HT1080 (cell line): Measurements from ENCODE around the gene FAM171A1. TPM values are rescaled to one million over a fixed set of nuclear protein-coding genes. Genes with fewer than 3 reads are reported as not detected.

Experiments
- DNase-seq: peaks from one replicate; pipeline ENCODE4 v3.0.0-alpha.2; 2015; ENCODE audit warnings: low read depth
- total RNA-seq: library from RNA; depleted of rRNA; stranded (reverse); fragments of >200 nt; shearing (Covaris generic); gene quantifications from 2 replicates; pipeline ENCODE4 v1.2.3, GENCODE V29; 2014

FAM171A1 gene
- total RNA-seq, 1 experiment from 2014 or later: 41.3 TPM

DNA sequence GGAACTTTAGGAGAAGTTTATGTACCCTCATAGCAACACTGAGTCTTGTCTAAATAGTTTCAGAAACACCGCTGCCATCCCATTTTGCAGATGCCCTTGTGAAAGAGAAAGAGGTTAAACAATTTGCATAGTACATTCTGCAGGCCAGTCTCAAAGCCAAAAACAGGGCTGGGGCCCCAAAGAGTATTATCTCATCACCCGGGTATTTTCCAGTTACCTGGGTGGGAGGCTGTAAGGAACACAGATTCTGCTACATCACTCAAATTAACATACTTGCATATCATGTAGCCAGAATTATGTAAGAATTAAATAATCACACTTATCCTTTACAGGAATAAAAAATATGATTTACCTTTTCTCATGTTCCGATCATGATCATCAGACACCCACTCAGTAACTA is 3.1 kb upstream of the FAM171A1 start:
- DNase-seq: no peak

- DNase-seq: no peak
Observed at GRCh38 chr10:15373199-15373598, 2.1 kb upstream of the FAM171A1 start.

- DNase-seq: no peak
Observed at GRCh38 chr10:15370212-15370855, 755 bp downstream of the FAM171A1 start.

GRCh38 chr10:15369256-15370211 is 1.6 kb downstream of the FAM171A1 start:
- peak; percentile 18 for DNase-seq

DNA sequence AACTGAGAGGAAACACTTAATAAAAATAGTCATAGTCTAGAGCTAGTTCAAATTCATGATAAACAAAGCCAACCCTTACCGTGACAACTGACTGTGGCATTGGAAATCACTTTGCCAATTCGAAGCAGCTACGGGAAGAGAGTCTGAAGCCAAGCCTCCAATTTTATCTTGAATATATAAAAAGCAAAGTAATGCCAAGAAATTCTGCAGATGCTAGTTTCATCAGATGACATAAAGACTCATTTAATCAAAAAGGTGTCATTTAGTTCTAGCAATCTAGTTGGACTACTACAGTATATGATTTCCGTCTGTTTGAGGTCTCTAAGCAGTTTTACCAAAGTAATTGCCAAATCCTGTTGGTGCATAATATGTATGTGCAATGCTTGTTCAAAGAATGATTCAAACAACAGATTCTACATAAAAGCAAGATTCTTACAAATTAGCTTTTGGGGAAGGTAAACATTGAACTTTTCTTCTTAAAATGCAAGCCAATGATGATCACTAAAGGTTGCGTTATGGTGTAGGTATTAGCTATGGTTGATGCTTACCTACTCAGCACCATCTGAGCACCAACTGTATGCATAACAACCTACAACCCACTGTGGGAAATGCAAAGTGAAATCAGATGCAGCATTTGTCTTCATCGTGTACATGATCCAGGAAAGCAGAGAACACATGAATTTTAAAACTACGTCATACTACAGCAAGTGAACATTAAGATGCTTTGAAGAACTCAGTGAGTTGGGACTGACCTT is 2.8 kb downstream of the FAM171A1 start:
- DNase-seq: no peak

DNA sequence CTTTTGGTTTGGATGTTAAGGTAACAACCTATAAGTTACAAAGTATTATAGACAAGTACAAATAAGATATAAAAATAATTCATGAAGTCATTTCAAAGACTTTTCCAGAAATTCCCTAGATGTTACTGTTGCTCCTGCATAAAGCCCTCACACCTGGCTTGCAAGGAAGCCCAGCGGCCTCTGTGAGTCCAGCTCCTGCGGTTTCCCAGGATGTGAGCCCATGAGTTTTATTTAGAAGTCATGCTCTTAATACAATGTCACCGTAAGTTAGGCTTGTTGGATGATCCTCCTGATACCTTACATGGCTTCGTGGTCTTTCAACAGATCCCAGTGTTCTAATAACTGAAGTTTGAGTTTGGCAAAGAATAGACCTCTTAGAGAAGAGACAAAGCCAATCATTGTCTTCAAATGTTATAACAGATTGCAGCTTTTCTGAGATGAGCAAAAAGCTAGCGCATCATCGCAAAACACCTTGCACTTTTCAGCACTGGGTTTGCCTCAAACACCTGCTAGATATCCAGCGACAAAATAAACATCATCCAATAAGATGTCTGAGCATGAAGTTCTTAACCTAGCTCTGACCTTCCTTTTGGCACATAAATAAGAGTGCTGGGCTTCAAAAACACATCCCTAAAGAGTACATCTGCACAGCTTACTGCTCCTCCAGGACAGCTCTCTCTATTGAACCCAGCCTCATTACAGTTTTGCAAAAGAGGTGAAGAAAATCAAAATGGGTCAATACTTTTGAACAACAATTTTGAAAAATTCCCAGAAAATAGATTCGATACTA is 3.6 kb downstream of the FAM171A1 start:
- DNase-seq: no peak

DNA sequence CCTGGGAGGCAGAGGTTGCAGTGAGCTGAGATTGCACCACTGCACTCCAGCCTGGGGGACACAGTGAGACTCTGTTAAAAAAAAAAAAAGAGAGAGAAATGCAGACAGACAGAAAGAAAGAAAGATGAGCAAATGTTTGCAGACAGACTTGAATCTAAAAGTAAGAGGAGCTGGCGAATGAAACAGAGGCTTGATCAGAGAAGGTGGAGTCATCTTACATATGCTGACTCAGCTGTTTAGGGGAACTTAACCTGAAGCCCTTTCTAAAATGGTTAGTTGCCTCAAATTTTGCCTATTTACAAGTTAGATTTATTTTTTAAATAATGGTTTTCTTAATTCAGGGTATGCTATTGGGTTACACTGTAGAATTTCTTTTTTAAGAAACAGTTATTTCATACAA is 5.4 kb downstream of the FAM171A1 start:
- no peak for DNase-seq

GRCh38 chr10:15364001-15364400 is 7.1 kb downstream of the FAM171A1 start:
- no peak for DNase-seq

- DNase-seq: peak; percentile 56
Observed at GRCh38 chr10:15363031-15363430, 8.1 kb downstream of the FAM171A1 start.

GRCh38 chr10:15361131-15361530 is 10.0 kb downstream of the FAM171A1 start:
- no peak for DNase-seq

GRCh38 chr10:15360566-15360965 is 10.5 kb downstream of the FAM171A1 start:
- no peak for DNase-seq

DNA sequence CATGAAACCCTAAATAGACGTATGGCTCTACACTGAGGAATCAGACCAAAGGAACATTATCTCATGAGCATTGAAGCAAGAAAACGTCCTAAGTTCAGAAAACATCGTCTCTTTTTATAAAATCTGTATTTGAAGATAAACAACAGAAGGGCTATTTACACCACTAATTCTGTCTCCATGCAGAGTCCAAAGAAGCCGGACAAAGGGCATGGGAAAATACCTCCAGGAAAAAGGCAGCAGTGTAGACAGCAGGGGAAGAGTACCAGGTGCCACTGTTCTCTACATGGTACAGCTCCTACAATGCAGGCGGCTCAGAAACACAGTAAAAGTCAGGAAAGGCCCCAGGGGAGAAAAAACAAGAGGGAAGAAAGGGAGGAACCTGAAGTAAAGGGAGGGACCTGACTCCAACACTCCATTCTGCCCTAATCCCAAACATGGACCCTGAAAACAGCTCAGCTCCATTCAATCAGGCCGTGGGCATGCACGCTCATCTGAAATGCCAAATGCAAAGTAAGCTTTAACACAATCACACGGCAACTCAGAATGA is 17.5 kb downstream of the FAM171A1 start:
- DNase-seq: no peak

- no peak for DNase-seq
Observed at GRCh38 chr10:15352836-15353235, 18.3 kb downstream of the FAM171A1 start.

- no peak for DNase-seq
Observed at GRCh38 chr10:15352201-15352600, 18.9 kb downstream of the FAM171A1 start.

GRCh38 chr10:15351099-15351820 is 19.8 kb downstream of the FAM171A1 start:
- DNase-seq: no peak

- no peak for DNase-seq
Observed at GRCh38 chr10:15349112-15349511, 22.0 kb downstream of the FAM171A1 start.

- DNase-seq: no peak
Observed at GRCh38 chr10:15348579-15348978, 22.5 kb downstream of the FAM171A1 start.

- no peak for DNase-seq
Observed at GRCh38 chr10:15347150-15347549, 23.9 kb downstream of the FAM171A1 start.

GRCh38 chr10:15346440-15347141 is 24.5 kb downstream of the FAM171A1 start:
- DNase-seq: no peak
